HG02943 (cell line): ENCODE results near the gene NKAPD1.
A peak's percentile ranks its signal among the peaks of the same experiment; 100 is the strongest.
"Not testable (repeated sequence)": the region's sequence is repeated elsewhere in the genome, so short reads cannot be mapped to it uniquely, and the experiment has no call there.

Experiments used
- ATAC-seq: cut with Tn5 transposase; IDR thresholded peaks from one replicate; pipeline ENCODE4 v1.9.1; 2021; ENCODE audit warnings: mild to moderate bottlenecking, low read depth, moderate library complexity; ENCODE audit not compliant: unreplicated experiment

Gene NKAPD1

GRCh38 chr11:112085822-112086421 lies 11.8 kb downstream of the NKAPD1 start:
- ATAC-seq, result peak; percentile 34

- peak; percentile 85 for ATAC-seq
These were observed 12.5 kb downstream of the NKAPD1 start, which contains the start of the genes SDHD and TIMM8B for GRCh38 chr11:112086422-112087191. SDHD (plus strand) TSS chr11:112086873; CDS start chr11:112086908, 35 bp downstream. TIMM8B (minus strand) TSS chr11:112086756; CDS start chr11:112086723, 33 bp downstream.

GRCh38 chr11:112087212-112087611 lies 13.1 kb downstream of the NKAPD1 start:
- no peak for ATAC-seq

GRCh38 chr11:112095302-112095701 lies 21.2 kb downstream of the NKAPD1 start:
- not testable (repeated sequence) for ATAC-seq

GRCh38 chr11:112096194-112096593 lies 22.1 kb downstream of the NKAPD1 start:
- ATAC-seq, result no peak

- ATAC-seq, result no peak
These were observed 23.8 kb downstream of the NKAPD1 start for GRCh38 chr11:112097734-112098528.

- ATAC-seq, result no peak
These were observed 26.4 kb downstream of the NKAPD1 start for GRCh38 chr11:112100462-112100861.

- no peak for ATAC-seq
These were observed 29.3 kb downstream of the NKAPD1 start for GRCh38 chr11:112103446-112103845.

- no peak for ATAC-seq
These were observed 32.0 kb downstream of the NKAPD1 start for GRCh38 chr11:112106070-112106469.

- ATAC-seq, result no peak
These were observed 39.7 kb downstream of the NKAPD1 start for GRCh38 chr11:112113539-112114457.

GRCh38 chr11:112114460-112114859 lies 40.4 kb downstream of the NKAPD1 start:
- ATAC-seq, result no peak

- no peak for ATAC-seq
These were observed 41.3 kb downstream of the NKAPD1 start for GRCh38 chr11:112115386-112115785.

- ATAC-seq, result no peak
These were observed 44.1 kb downstream of the NKAPD1 start for GRCh38 chr11:112118176-112118575.

GRCh38 chr11:112121981-112122615 lies 48.0 kb downstream of the NKAPD1 start:
- no peak for ATAC-seq

- ATAC-seq, result no peak
These were observed 49.0 kb downstream of the NKAPD1 start for GRCh38 chr11:112123129-112123528.

- no peak for ATAC-seq
These were observed 53.0 kb downstream of the NKAPD1 start for GRCh38 chr11:112127056-112127455.

- ATAC-seq, result no peak
These were observed 54.5 kb downstream of the NKAPD1 start for GRCh38 chr11:112128483-112129121.

GRCh38 chr11:112129656-112130055 lies 55.6 kb downstream of the NKAPD1 start:
- no peak for ATAC-seq

GRCh38 chr11:112132737-112133136 lies 58.6 kb downstream of the NKAPD1 start:
- no peak for ATAC-seq
